Measurements from ENCODE around the gene LYL1.
A peak's percentile ranks its signal among the peaks of the same experiment; 100 is the strongest.

Gene LYL1

DNA sequence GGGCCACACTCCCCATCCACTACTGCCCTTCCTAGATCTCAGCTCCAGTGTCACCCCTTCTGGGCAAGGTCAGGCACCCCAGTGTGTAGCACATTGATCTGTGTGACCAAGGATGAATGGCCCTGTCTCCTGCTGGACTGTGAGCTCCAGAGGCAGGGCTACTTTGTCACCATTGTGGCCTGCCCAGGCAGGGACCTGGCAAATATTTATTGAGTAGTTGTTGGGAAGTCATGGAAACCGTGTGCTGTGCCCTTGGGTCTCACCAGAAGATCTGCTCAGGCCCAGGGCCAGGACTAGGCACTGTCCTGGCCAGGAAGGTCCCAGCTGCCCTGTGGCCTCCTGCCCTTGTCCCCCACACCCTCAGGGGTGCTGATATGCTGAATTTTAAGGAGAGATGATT, 25.9 kb upstream of the LYL1 start:
- no peak for DNase-seq

- no peak for DNase-seq
These were observed 25.3 kb upstream of the LYL1 start for GRCh38 chr19:13127811-13128575.

- no peak for DNase-seq
These were observed 24.4 kb upstream of the LYL1 start for GRCh38 chr19:13127051-13127450.

DNA sequence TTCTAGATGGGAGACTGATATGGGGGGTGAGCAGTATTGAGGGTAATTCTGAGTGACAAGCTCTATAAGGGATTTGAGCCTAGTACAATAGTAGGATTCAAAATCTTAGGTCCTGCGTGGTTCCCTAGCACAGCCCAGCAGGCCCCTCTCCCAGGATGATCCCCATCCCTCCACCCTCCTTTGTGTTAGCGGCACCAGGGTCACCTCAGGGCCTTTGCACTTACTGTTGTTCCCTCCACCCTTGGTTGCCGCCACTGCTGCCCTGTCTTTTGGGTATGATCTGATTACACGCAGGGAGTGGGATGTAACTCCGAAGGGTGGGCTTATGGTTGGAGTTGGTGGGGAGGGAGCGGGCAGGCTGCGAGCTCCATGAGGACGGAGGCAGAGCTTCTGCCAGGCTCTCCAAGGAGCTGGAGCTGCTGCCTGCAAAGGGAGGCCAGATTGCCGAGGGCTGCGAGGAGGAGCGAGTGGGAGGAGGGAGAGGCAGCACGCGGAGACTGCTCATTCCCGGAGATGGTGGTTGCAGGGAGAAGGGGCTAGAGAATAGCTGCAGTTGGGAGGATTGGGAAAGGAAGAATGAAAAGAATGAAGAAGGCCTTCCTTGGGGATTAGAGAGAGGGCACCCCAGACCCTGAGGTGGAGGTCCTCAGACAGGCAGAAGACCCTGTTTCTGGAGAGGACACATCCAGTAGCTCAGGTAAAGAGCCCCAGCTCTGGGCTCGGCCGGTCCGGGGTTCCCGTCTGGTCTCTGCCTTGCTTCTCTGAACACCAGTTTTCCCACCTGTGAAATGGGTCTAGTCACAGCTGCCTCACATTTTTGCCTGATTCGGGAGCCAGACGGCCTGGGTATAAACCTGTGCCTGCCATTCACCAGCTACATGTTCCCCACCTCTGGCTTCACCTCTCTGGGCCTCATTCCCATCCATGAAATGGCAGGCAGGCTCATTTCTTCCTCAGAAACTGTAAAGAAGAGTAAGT, 20.6 kb upstream of the LYL1 start:
- DNase-seq: no peak

GRCh38 chr19:13122275-13122878, 19.7 kb upstream of the LYL1 start:
- no peak for DNase-seq

- DNase-seq: no peak
These were observed 19.1 kb upstream of the LYL1 start for GRCh38 chr19:13121551-13122274.

DNA sequence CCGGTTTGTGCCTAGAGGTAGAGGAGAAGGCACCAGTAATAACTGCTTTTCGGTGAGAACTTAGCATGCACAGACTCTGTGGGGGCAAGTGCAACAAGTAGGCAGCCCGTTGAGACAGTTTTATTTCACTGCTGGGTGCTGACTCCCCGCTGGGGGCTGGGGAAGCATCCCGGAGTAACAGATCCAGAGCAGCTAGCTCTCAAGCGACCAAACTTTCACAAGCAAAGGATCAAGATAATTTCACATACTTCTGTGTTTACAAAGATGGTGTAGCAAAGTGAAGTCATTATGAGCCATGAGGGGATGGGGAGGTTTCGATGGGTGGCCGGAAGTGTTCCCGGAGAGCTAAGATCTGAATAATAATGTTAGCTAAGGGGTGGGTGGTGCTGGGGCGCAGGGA, 18.2 kb upstream of the LYL1 start:
- no peak for DNase-seq

DNA sequence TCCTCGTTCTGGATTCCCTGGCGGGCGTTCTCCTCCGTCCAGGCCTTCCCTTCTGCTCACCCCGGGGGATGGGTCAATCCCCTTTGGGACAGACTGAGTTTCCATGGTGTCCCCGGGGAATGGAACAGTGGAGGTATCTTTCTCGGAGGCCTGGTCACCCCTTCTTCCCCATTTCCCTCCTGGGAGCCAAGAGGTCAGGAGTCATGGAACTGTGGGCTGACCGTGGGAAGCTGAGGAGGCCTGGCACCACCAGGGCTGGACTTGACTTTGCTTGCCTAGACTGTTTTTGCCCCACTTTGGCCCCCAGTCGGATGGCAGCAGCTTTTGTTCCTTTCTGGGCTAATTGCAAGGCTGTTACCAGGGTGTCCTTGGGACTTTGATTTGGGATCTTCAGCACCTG, 17.4 kb upstream of the LYL1 start:
- no peak for DNase-seq

DNA sequence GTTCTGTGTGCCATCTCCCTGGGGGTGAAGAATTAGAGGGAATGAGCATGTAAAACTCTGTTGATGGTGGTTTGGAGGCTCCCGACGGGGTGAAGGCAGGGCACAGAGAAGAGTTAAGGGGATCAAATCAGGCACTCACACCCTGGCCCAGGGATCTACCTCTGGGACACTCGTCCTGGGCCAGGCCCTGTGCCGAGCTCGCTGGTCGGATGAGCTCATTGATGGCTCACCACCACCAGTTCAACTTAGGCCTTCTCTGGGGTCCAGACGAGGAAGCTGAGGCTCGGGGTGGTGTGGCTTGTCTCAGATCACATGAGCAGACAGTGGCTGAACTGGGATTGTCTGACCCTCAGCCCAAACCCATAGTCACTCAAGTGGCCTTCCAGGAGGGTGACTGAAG, 17.0 kb upstream of the LYL1 start:
- no peak for DNase-seq

DNA sequence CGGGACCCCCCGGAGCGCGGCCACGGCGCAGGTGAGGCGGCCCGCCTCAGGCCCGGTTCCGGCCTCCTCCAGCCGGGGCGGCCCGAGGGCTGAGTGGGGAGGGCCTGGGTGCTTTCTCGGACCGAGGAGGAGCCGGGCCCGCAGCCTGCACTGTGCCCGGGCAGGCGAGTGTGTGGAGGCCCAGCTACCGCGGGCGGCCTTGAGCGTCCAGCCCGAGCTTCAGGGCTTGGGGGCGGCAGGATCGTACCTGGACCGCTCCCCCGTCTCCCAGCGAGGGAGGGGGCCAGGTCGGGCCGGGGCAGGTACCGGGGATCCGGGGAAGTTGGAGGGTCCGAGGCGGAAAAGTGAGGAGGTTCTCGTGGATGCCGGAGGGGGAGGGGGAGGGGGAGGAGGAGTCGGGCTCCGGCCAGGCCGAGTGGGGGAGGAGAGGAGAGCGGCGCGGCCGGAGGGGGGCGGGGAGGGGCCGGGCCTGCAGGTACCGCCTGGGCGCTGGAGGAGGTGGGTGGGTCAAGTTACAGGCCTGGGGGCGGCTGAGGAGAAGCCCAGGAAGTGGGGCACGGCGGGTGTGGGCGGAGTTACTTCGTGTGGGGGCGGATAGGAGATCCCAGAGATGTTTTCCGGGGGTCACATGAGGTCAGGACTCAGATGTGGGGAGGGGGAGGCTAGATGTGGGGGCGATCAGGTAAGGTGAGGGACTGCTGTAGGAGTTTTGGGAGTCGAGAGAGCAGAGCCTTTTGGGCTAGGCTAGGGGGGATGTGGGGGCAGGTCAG, 16.0 kb upstream of the LYL1 start:
- DNase-seq: no peak

DNA sequence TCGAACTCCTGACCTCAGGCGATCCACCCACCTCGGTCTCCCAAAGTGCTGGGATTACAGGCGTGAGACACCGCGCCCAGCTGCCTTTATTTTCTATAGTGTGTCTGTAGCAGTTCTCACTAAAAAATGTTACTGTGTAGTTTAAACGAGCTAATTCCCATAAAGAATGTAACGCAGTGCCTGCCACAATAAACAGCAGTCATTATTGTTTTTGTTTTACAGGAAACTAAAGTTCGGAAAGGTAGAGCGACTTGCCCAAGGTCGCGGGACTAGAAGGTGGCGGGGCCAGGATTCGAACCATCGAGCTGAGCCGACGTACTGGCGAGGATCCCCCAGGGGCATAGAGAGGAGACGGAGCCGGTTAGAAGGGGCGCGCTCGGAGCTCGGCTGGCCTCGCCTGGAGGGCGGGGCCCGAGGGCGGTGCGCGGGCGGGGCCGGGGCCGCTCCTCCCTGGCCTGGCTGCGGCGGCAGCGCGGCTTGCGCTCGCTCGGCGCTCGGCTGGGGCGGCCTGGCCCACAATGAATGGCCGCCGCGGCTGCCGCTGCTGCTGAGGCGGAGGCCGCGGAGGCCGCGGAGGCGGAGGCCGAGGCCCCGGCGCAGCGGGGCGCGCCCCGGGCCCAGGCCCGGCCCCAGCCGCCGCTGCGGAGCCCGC, 15.2 kb upstream of the LYL1 start, which contains the start of gene NACC1:
Gene NACC1 (plus strand): TSS at position 493 of the 652 bp plus-strand sequence. CDS start 16,944 bp downstream, outside the sequence.
- DNase-seq: peak; percentile 91

DNA sequence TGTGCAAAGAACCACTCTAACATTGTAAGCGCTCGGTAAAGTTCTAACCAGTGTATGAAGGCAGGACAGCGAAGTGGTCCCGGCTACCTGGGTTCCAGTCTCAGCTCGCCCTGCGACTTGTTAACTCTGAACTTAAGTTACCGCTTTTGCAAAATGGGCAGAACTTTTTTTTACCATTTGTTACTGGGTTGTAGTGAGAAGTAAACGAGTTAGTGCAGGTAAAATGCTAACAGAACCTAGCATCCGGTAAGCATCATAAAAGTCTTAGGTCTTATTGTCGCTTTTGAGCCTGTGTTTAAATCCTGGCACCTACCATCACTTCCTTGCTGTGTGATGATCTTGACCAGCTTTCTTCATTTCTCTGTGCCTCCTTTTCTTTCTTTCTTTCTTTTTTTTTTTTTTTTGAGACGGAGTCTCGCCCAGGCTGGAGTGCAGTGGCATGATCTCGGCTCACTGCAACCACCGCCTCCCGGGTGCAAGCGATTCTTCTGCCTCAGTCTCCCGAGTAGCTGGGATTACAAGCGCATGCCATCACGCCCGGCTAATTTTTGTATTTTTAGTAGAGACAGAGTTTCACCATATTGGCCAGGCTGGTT, 14.6 kb upstream of the LYL1 start:
- no peak for DNase-seq

GRCh38 chr19:13116282-13117175, 13.9 kb upstream of the LYL1 start, which contains the start of gene TRMT1:
Gene TRMT1 (minus strand): TSS chr19:13116740. CDS start chr19:13116399, 341 bp downstream.
- DNase-seq: peak; percentile 93

- no peak for DNase-seq
These were observed 13.3 kb upstream of the LYL1 start for GRCh38 chr19:13115936-13116281.

DNA sequence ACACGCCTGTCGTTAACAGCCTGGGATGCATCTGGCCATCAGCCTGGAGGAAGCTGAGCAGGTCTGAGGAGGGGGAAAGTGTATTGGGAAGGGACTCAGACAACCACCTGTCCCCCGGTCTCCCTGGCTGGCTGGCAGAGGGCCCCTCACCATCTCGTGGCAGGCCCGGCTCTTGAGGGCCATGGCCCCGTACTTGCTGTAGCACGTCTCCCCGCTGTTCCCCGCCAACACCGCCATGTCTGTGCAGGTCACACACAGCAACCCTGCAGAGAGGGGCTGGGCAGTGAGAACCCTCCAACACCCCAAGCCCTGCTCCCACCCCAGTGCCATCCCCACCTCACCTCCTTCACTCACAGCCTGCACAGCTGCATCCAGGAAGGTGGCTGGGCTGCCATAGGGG, 9.9 kb upstream of the LYL1 start:
- no peak for DNase-seq

DNA sequence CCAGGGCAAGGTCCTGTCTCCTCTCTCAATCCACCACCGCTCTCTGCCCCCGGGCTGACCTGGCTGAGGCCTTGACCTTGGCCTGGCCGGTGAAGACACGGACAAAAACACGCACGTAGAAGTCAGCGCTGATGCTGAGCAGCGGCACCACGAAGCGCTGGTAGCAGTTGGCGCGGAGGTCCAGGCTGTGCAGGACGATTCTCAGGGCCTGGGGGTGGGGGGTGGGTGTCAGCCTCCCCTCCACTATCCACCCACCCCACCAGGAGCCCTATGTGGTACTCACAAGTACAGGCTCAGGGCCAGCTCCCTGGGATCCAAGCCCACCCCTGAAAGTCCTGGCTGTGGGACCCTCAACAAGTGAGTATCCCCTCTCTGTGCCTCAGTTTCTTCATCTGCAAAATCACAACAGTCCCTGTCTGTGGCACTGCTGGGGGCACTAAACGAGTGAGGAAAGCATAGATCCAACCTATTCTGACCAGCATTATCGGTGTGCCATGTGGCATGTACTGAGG, 7.5 kb upstream of the LYL1 start:
- no peak for DNase-seq

- DNase-seq: no peak
These were observed 6.9 kb upstream of the LYL1 start for GRCh38 chr19:13109361-13110098.

DNA sequence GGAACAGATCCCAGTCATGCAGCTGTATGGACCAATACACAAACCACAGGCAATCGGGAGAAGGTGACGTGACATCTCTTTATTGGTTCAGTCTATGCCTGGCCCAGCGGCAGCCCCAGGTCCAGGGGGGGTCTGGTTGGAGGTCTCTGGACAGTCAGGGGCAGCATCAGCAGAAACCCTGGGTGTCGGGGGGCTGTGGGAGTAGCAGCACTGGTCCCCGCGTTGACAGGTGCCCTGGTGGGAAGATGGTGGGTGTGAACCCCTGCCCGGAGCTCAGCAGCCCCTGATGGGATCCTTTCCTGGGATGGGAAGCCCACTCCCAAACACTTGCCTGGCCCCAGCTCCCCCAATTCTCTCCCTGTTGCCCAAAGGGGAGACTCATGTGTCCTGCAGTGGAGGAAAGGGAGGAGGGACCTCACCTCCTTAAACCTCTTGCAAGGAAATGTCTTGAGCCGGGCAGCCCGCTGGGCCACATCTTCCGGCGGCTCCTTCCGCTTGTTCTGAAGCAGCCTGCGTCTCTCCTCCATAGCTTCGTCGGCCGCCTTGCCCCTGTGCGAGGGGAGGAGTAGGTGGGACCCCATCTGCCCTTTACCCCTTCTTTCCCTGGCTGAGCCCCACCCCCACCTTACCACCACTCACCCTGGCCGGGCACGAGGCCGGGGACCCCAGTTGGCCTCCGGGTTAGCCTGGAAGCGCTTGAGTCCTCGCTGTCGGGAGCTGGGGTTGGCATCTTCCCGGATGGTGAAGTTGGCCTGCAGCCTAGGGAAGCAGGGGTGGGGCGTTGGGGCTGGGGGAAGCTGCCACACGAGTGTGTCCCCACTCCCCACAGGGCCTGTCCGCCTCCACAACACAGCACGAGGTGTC, 2.4 kb upstream of the LYL1 start:
- DNase-seq: peak; percentile 62

Measured in KG1 (cell line).